Kidney (tissue), 14 donors: Measurements from ENCODE around the gene HM13. TPM values are rescaled to one million over a fixed set of nuclear protein-coding genes. Genes with fewer than 3 reads are reported as not detected.

Source experiments
- DNase-seq, 5 donors: peaks; one replicate each; pipeline ENCODE4 v3.0.0-alpha.2; 2013 to 2020
- FAIRE-seq: peaks from 2 replicates; lab custom pipeline; 2012; peaks lifted over from hg19 to GRCh38; lab: Jason Lieb, UNC
- H3K27ac ChIP-seq, 2 donors: one replicate each; pipeline ENCODE4 v1.7.0; 2013; ENCODE audit warnings: low read depth in 2 of 2, low read length in 2 of 2, inconsistent platforms in 1 of 2
- H3K27me3 ChIP-seq: one replicate; pipeline ENCODE4 v1.7.1; 2013; ENCODE audit warnings: low read length, inconsistent platforms; ENCODE audit not compliant: control insufficient read depth, insufficient read depth
- H3K36me3 ChIP-seq, 3 donors: one replicate each; pipeline versions ENCODE4 v1.7.0 to v1.7.1; 2013; ENCODE audit warnings: low read length in 3 of 3, control low read depth in 1 of 3, inconsistent platforms in 1 of 3; ENCODE audit not compliant: insufficient read depth in 3 of 3, control insufficient read depth in 2 of 3
- H3K4me1 ChIP-seq, 3 donors: one replicate each; pipeline versions ENCODE4 v1.7.0 to v1.7.1; 2013; ENCODE audit warnings: low read length in 3 of 3, inconsistent platforms in 1 of 3, low read depth in 1 of 3; ENCODE audit not compliant: control insufficient read depth in 2 of 3, insufficient read depth in 2 of 3
- H3K4me3 ChIP-seq, 3 donors: one replicate each; pipeline versions ENCODE4 v1.7.0 to v1.8.1; 2013; ENCODE audit warnings: low read length in 3 of 3, control low read depth in 1 of 3, inconsistent platforms in 1 of 3
- H3K9ac ChIP-seq, 3 donors: one replicate each; pipeline versions ENCODE4 v1.7.0 to v1.7.1; 2013; ENCODE audit warnings: low read length in 3 of 3, control low read depth in 1 of 3, inconsistent platforms in 1 of 3
- H3K9me3 ChIP-seq, 3 donors: one replicate each; pipeline versions ENCODE4 v1.7.0 to v1.7.1; 2013; ENCODE audit warnings: low read length in 3 of 3, control low read depth in 1 of 3, inconsistent platforms in 1 of 3; ENCODE audit not compliant: control insufficient read depth in 2 of 3, insufficient read depth in 1 of 3
- intact Hi-C: fragments of 100-400 bp; cut with DNase I; formaldehyde crosslinking; loops from one replicate; pipeline ENCODE4 v1.11.1; 2022
- polyA plus RNA-seq: library from polyadenylated mRNA; stranded (reverse); fragments of 350-450 nt; fragmentation: Illumina TruSeq; extraction: RNeasy Lipid Tissue Mini Kit (QIAGEN cat#74804); gene quantifications from one replicate; pipeline ENCODE4 v1.2.3, GENCODE V29; 2014; ENCODE audit warnings: low read depth, low replicate concordance; ENCODE audit not compliant: insufficient read depth
- total RNA-seq: library from RNA; stranded (reverse); fragmentation: NEBNext Ultra II Directional; extraction: Animal tissue kit (Norgen Biotek cat#: 25700); gene quantifications from one replicate; pipeline ENCODE4 v1.2.1, GENCODE V29; 2021
- TF ChIP-seq, protein P1 (sequence below): IDR thresholded peaks from 3 replicates; pipeline ENCODE4 v1.5.1; 2012; ENCODE audit warnings: mild to moderate bottlenecking, moderate library complexity, borderline replicate concordance; ENCODE audit not compliant: insufficient read depth; ENCODE audit errors: extremely low read depth
- donor health status: control.
- donor health status: control.
- donor health status: control.
- donor health status: control.
- donor health status: control.
- donor health status: DM: yes; HTN: yes; CAD: no.
- donor health status: Normal renal cell carcinoma (clear cell type).

The HM13 gene
- total and polyA plus RNA-seq, 2 donors from 2014 or later, result 154 to 174 TPM

DNA sequence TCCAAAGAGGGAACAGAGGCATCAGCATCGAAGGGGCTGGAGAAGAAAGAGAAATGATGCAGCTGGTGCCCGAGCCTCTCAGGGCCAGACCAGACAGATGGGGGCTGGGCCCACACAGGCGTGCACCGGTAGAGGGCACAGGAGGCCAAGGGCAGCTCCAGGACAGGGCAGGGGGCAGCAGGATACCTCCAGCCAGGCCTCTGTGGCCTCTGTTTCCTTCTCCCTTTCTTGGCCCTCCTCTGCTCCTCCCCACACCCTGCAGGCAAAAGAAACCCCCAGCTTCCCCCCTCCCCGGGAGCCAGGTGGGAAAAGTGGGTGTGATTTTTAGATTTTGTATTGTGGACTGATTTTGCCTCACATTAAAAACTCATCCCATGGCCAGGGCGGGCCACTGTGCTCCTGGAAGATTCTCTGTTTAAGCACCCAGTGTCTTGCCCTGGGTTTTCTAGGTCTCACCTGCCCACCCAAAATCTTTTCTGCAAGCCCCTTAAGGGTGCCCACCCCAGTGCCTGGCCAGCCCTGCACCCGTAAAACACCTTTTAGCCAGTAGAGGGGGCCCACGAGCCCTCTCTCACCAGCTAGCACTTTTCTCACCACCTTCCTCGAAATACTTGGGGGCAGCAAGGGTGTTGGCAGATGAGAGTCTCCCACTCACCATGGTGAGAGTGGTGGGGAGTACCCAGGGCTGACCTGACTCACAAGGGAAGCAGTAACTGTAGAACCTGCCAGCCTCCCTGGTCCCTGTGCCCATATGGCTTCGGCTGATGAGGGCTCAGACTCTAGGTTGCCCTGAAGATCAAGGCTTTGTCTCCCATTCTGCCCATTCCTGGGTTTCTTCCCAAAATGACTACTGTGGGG is 55.1 kb downstream of the HM13 start:
- peak in 4 of 5 donors; percentile 73 to 87 (median 80) for DNase-seq
- peak overlapping the region; percentile 20 to 56 for H3K27ac ChIP-seq
- H3K36me3 ChIP-seq, result peaks cover 0 to 4% (median under 1%) of the 10 kb centered on the region in 3 donors
- H3K4me1 ChIP-seq, result peaks cover 0 to 19% (median 13%) of the 10 kb centered on the region in 3 donors
- intact Hi-C loops, result no loop called here
- H3K4me3 ChIP-seq, result no peak overlapping the region
- H3K9me3 ChIP-seq, result no peaks in the 10 kb centered on the region
- FAIRE-seq, result no peak
- no peaks in the 10 kb centered on the region for H3K27me3 ChIP-seq
- TF ChIP-seq, protein P1, sequence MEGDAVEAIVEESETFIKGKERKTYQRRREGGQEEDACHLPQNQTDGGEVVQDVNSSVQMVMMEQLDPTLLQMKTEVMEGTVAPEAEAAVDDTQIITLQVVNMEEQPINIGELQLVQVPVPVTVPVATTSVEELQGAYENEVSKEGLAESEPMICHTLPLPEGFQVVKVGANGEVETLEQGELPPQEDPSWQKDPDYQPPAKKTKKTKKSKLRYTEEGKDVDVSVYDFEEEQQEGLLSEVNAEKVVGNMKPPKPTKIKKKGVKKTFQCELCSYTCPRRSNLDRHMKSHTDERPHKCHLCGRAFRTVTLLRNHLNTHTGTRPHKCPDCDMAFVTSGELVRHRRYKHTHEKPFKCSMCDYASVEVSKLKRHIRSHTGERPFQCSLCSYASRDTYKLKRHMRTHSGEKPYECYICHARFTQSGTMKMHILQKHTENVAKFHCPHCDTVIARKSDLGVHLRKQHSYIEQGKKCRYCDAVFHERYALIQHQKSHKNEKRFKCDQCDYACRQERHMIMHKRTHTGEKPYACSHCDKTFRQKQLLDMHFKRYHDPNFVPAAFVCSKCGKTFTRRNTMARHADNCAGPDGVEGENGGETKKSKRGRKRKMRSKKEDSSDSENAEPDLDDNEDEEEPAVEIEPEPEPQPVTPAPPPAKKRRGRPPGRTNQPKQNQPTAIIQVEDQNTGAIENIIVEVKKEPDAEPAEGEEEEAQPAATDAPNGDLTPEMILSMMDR, result peak; percentile 72
- no peak overlapping the region for H3K9ac ChIP-seq

DNA sequence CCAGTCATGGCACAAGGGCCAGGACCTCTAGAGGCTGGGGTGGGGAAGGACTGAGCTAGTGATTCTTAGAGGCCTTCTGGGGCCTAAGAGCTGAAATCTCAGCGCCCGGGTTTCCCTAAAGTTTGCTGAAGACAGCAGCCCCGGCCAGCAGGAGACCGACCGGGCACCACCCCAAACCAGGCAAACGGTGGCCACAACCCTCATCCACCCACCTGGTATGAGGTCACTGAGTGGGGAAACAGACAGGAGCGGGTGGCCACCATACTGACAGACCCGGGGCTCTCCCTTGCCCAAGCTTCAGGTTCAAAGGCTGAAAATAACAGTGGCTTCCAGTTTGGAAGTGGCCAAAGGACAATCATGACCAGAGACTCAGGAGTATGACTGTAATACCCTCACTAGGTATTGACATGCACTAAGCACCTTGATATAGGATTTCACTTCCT is 55.8 kb downstream of the HM13 start:
- Histone ChIP-seq H3K27ac (peak overlapping the region; percentile 20 to 56), H3K4me3 (no peak overlapping the region), H3K36me3 (peaks cover 0 to 2% (median 0%) of the 10 kb centered on the region in 3 donors), H3K9ac (no peak overlapping the region), H3K4me1 (peaks cover 0 to 19% (median 13%) of the 10 kb centered on the region in 3 donors), H3K9me3 (no peaks in the 10 kb centered on the region), H3K27me3 (no peaks in the 10 kb centered on the region)
- TF ChIP-seq, protein P1, result no peak
- intact Hi-C loops, result no loop called here
- DNase-seq (no peak), FAIRE-seq (no peak)

DNA sequence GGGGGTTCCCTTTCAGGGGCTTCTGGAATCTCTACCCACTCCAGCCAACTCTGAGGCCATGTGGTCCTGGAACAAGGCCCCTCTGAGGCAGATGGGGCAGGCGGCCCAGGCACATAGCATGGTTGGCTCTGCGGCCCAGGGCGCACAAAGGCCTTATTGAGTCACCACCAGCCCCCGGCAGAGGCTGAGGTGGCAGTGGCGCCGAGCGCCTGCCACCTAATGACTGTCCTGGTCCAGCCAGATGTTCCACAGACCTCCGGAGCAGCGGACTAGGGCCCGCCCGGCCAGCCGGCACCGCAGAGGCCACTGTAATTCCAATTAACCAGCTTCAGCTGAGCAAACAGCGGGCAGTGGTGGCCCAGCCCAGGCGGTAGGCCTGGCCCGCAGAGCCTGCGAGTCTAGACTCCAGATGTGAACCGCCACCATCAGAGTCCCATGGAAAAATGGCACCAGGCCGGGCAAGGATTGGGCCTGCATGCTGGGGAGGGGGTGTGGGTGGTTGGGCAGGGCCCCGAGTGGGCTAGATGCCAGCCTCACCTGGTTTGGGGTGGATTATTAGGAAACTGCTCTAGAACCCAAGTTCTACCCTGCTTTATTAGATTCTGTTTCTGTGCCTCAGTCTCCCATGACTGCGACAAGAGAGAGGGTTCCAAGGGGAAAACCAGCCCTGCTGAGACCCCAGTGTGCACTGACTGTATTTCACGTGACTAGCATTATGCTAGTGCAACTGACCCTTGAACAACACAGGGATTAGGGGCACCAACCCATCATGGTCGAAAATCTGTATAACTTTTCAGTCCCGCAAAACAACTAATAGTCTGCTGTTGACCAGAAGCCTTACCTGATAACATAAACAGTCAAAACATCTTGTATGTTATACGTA is 56.7 kb downstream of the HM13 start:
- intact Hi-C loops, result no loop called here
- TF ChIP-seq, protein P1, result no peak
- H3K4me3 ChIP-seq, result no peak overlapping the region
- H3K27me3 ChIP-seq, result no peaks in the 10 kb centered on the region
- no peaks in the 10 kb centered on the region for H3K9me3 ChIP-seq
- H3K27ac ChIP-seq, result no peak overlapping the region
- peaks cover 0 to 19% (median 13%) of the 10 kb centered on the region in 3 donors for H3K4me1 ChIP-seq
- H3K36me3 ChIP-seq, result peaks cover 0 to 2% (median 0%) of the 10 kb centered on the region in 3 donors
- DNase-seq, result peak in 1 of 5 donors; percentile 24
- FAIRE-seq, result no peak
- H3K9ac ChIP-seq, result no peak overlapping the region
